ENCODE data around the gene PADI3.

Gene PADI3

GRCh38 chr1:17304151-17304825, 55.4 kb downstream of the PADI3 start:
- no peak for TF ChIP-seq CTCF (IDR thresholded peaks at IDR 0.05; ENCODE audit: low read depth, low read length)
- no peak overlapping the region for H3K4me3 ChIP-seq (ENCODE audit: low read depth, low read length)

GRCh38 chr1:17304826-17305175, 55.9 kb downstream of the PADI3 start:
- no peak overlapping the region for H3K4me3 ChIP-seq (ENCODE audit: low read depth, low read length)
- no peak for TF ChIP-seq CTCF (IDR thresholded peaks at IDR 0.05; ENCODE audit: low read depth, low read length)

- no peak overlapping the region for H3K4me3 ChIP-seq (ENCODE audit: low read depth, low read length)
- TF ChIP-seq CTCF (IDR thresholded peaks at IDR 0.05; ENCODE audit: low read depth, low read length) = no peak
Measured at GRCh38 chr1:17305576-17306095, 56.7 kb downstream of the PADI3 start.

- no peak for TF ChIP-seq CTCF (IDR thresholded peaks at IDR 0.05; ENCODE audit: low read depth, low read length)
- no peak overlapping the region for H3K4me3 ChIP-seq (ENCODE audit: low read depth, low read length)
Measured at GRCh38 chr1:17306407-17306806, 57.5 kb downstream of the PADI3 start.

GRCh38 chr1:17306921-17307320, 58.0 kb downstream of the PADI3 start:
- TF ChIP-seq CTCF (IDR thresholded peaks at IDR 0.05; ENCODE audit: low read depth, low read length) = no peak
- no peak overlapping the region for H3K4me3 ChIP-seq (ENCODE audit: low read depth, low read length)

- no peak overlapping the region for H3K4me3 ChIP-seq (ENCODE audit: low read depth, low read length)
- no peak for TF ChIP-seq CTCF (IDR thresholded peaks at IDR 0.05; ENCODE audit: low read depth, low read length)
Measured at GRCh38 chr1:17307329-17307728, 58.4 kb downstream of the PADI3 start.

GRCh38 chr1:17307946-17308345, 59.0 kb downstream of the PADI3 start, which contains the start of gene PADI4:
PADI4 (plus strand) TSS chr1:17308197; CDS start chr1:17308223, 26 bp downstream.
- no peak within 1 kb of the TSS for H3K4me3 ChIP-seq (ENCODE audit: low read depth, low read length)
- TF ChIP-seq CTCF (IDR thresholded peaks at IDR 0.05; ENCODE audit: low read depth, low read length) = no peak

All from WI38 (cell line).